ENCODE results near the gene IRAK1. TPM values are rescaled to one million over a fixed set of nuclear protein-coding genes. Genes with fewer than 3 reads are reported as not detected.

The IRAK1 gene
- total RNA-seq, 1 donor from 2014 or later = 150 TPM

DNA sequence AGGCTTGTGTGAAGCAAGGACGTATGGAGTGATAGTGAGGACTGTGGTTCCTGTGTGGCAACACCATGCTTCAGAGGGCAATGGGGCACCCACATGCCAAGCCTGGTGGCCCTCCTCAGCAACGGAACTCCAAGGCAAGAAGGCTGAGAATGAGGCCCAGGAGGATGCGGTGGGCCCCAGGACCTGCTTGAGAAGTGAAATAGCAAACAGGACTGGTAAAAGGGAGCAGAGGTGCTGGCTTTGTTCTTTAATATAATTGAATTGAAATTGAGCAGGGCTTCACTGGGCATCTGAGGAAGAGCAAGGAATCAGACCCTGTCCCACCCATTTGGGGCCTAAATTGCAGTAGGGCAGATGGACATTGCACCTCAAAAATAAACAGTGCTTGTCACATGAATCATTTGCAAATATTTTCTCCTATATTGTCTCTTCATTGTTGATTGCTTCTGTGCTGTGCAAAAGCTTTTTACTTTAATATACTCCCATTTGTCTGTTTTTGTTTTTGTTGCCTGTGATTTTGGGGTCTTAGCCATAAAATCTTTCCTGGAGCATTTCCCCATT lies 44.9 kb downstream of the IRAK1 start:
- DNase-seq (ENCODE audit: low spot score) = no peak
- Mint-ChIP-seq H3K9me3 (no peaks in the 10 kb centered on the region), H3K27ac (peak overlapping the region; percentile 95), H3K36me3 (ENCODE audit: low read depth) (peaks cover 9% of the 10 kb centered on the region), H3K4me3 (ENCODE audit: low read depth) (peak overlapping the region; percentile 85), H3K27me3 (ENCODE audit: low read depth) (no peaks in the 10 kb centered on the region), H3K4me1 (ENCODE audit: low read depth) (peaks cover 16% of the 10 kb centered on the region)
- intact Hi-C loops (cut with micrococcal nuclease) = loop anchor here (5.0 kb wide), 3 partner anchors 47 to 402 kb away; partner anchors contain the start of genes EMD and MECP2

DNA sequence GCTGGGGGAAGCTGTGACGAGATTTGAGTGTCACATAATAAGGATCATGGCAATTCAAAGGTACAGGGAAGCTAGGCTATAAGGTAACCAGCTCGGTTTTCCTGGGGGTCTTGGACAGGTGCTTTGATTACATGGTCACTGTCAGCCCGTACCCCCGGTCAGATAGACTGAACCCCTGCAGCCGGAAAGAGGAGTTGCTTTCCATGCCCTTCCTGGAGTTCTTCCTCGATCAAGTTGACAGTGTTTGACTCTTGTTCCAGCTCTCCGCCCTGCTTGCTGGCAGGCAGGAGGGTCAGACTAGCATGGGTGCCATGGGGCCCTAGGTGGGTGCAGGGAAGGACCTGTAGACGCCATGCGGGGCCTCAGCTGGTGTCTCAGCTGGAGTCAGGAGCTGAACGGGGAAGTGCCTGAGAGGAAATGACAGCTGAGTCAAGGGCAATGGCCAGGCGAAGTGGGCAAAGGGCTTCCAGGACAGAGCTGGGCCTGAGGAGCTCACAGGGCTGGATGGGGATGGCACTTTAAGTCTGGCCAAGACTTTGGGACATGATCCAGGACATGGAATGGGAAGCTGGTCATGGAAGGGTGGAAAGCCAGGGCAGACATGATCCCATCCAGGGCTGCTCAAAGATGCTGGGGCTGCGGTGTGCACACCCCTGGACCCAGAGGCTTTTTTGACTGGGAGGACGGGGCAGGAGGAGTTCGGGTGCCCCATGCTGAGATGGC lies 45.5 kb downstream of the IRAK1 start:
- H3K4me1 Mint-ChIP-seq (ENCODE audit: low read depth) = peaks cover 19% of the 10 kb centered on the region
- no peak for DNase-seq (ENCODE audit: low spot score)
- peak overlapping the region; percentile 85 for H3K4me3 Mint-ChIP-seq (ENCODE audit: low read depth)
- intact Hi-C loops (cut with micrococcal nuclease) = loop anchor here (5.0 kb wide), 3 partner anchors 48 to 403 kb away; partner anchors contain the start of genes EMD and MECP2
- H3K36me3 Mint-ChIP-seq (ENCODE audit: low read depth) = peaks cover 15% of the 10 kb centered on the region
- peak overlapping the region; percentile 95 for H3K27ac Mint-ChIP-seq
- H3K9me3 Mint-ChIP-seq = no peaks in the 10 kb centered on the region
- H3K27me3 Mint-ChIP-seq (ENCODE audit: low read depth) = no peaks in the 10 kb centered on the region

- intact Hi-C loops (cut with micrococcal nuclease) = loop anchor here (5.0 kb wide), 3 partner anchors 49 to 404 kb away; partner anchors contain the start of genes EMD and MECP2
- no peak for DNase-seq (ENCODE audit: low spot score)
- Mint-ChIP-seq H3K36me3 (ENCODE audit: low read depth) (peaks cover 22% of the 10 kb centered on the region), H3K4me1 (ENCODE audit: low read depth) (peaks cover 20% of the 10 kb centered on the region), H3K27ac (peak overlapping the region; percentile 95), H3K9me3 (no peaks in the 10 kb centered on the region), H3K27me3 (ENCODE audit: low read depth) (no peaks in the 10 kb centered on the region), H3K4me3 (ENCODE audit: low read depth) (peak overlapping the region; percentile 85)
Observed at GRCh38 chrX:153973127-153974002, 46.3 kb downstream of the IRAK1 start.

DNA sequence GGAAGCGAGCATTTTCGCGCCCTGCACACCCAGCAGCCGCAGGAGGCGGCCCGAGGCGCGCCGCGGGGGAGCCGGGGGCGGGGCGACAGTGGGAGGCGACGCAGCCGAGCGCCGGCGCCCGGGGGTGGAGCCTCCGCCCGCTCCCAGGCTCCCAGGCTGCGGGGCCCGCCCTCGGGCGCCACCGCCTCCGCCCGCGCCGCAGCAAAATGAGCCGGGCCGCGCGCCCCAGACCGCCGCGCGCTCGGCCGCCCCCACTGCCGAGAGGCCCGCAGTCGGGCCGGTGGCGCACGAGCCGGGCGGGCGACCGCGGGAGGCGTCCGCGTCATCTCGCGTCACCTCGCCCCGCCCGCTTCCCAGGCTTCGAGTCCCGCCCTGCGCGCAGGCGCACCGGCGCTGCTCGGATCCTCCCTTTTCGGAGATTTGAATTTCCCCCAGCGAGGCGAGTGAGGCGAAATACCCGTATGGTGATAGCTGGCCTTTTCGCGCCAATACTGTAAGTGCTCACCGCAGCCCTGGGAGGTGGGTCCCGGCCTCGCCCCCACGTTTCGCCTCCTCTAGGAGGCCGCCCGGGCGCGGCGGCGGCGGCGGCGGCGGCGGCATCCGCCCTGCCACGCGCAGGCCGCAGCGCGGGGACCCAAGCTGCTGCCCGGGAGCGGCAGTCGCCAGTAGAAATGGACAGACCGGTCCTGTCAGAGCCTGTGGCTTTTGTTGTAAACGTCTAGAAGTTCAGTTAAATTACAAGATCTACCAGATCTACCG lies 47.2 kb downstream of the IRAK1 start, which contains the start of gene TMEM187:
TMEM187 (plus strand) TSS at position 387 of the 759 bp plus-strand sequence. CDS start 9,309 bp downstream, outside the sequence.
- intact Hi-C loops (cut with micrococcal nuclease) = loop anchor here (5.0 kb wide), 3 partner anchors 50 to 405 kb away; partner anchors contain the start of genes EMD and MECP2
- Mint-ChIP-seq H3K27me3 (ENCODE audit: low read depth) (no peaks in the 10 kb centered on the region), H3K27ac (peak within 1 kb of the TSS; percentile 100), H3K9me3 (no peaks in the 10 kb centered on the region), H3K4me1 (ENCODE audit: low read depth) (peaks cover 27% of the 10 kb centered on the region), H3K4me3 (ENCODE audit: low read depth) (peak within 1 kb of the TSS; percentile 100), H3K36me3 (ENCODE audit: low read depth) (peaks cover 31% of the 10 kb centered on the region)
- peak; percentile 86 for DNase-seq (ENCODE audit: low spot score)

- H3K9me3 Mint-ChIP-seq = no peaks in the 10 kb centered on the region
- peaks cover 33% of the 10 kb centered on the region for H3K4me1 Mint-ChIP-seq (ENCODE audit: low read depth)
Observed at GRCh38 chrX:153971450-153972367, 48.0 kb downstream of the IRAK1 start, which contains the start of gene HCFC1. Gene HCFC1 (minus strand): TSS chrX:153971818. CDS start chrX:153970840, 978 bp downstream.

GRCh38 chrX:153971124-153971449 lies 48.6 kb downstream of the IRAK1 start:
- Mint-ChIP-seq H3K4me3 (ENCODE audit: low read depth) (peak overlapping the region; percentile 100), H3K36me3 (ENCODE audit: low read depth) (peaks cover 40% of the 10 kb centered on the region), H3K27me3 (ENCODE audit: low read depth) (no peaks in the 10 kb centered on the region), H3K27ac (peak overlapping the region; percentile 100), H3K9me3 (no peaks in the 10 kb centered on the region), H3K4me1 (ENCODE audit: low read depth) (peaks cover 38% of the 10 kb centered on the region)
- DNase-seq (ENCODE audit: low spot score) = peak; percentile 84
- intact Hi-C loops (cut with micrococcal nuclease) = loop anchor here (1.0 to 5.0 kb wide), 5 partner anchors 43 to 406 kb away; partner anchors contain the start of genes ABCD1, BCAP31, EMD and MECP2

More at GRCh38 chrX:153971450-153972367, 48.0 kb downstream of the IRAK1 start, which contains the start of gene HCFC1:
- peak; percentile 87 for DNase-seq (ENCODE audit: low spot score)
- Mint-ChIP-seq H3K27ac (peak within 1 kb of the TSS; percentile 100), H3K27me3 (ENCODE audit: low read depth) (no peaks in the 10 kb centered on the region), H3K36me3 (ENCODE audit: low read depth) (peaks cover 39% of the 10 kb centered on the region), H3K4me3 (ENCODE audit: low read depth) (peak within 1 kb of the TSS; percentile 100)
- intact Hi-C loops (cut with micrococcal nuclease) = loop anchor here (1.0 to 5.0 kb wide), 5 partner anchors 43 to 406 kb away; partner anchors contain the start of genes ABCD1, BCAP31, EMD and MECP2

GRCh38 chrX:153970357-153971123 lies 49.2 kb downstream of the IRAK1 start:
- Mint-ChIP-seq H3K4me3 (ENCODE audit: low read depth) (peak overlapping the region; percentile 100), H3K27me3 (ENCODE audit: low read depth) (no peaks in the 10 kb centered on the region), H3K9me3 (no peaks in the 10 kb centered on the region), H3K27ac (peak overlapping the region; percentile 100), H3K36me3 (ENCODE audit: low read depth) (peaks cover 40% of the 10 kb centered on the region), H3K4me1 (ENCODE audit: low read depth) (peaks cover 38% of the 10 kb centered on the region)
- DNase-seq (ENCODE audit: low spot score) = no peak
- intact Hi-C loops (cut with micrococcal nuclease) = loop anchor here (1.0 to 5.0 kb wide), 5 partner anchors 42 to 407 kb away; partner anchors contain the start of genes ABCD1, BCAP31, EMD and MECP2

- Mint-ChIP-seq H3K9me3 (no peaks in the 10 kb centered on the region), H3K36me3 (ENCODE audit: low read depth) (peaks cover 43% of the 10 kb centered on the region), H3K4me3 (ENCODE audit: low read depth) (peak overlapping the region; percentile 100), H3K4me1 (ENCODE audit: low read depth) (peaks cover 36% of the 10 kb centered on the region), H3K27ac (peak overlapping the region; percentile 79), H3K27me3 (ENCODE audit: low read depth) (no peaks in the 10 kb centered on the region)
- DNase-seq (ENCODE audit: low spot score) = no peak
- intact Hi-C loops (cut with micrococcal nuclease) = loop anchor here (5.0 kb wide), 3 partner anchors 52 to 407 kb away; partner anchors contain the start of genes EMD and MECP2
Observed at GRCh38 chrX:153969904-153970356, 49.8 kb downstream of the IRAK1 start.

DNA sequence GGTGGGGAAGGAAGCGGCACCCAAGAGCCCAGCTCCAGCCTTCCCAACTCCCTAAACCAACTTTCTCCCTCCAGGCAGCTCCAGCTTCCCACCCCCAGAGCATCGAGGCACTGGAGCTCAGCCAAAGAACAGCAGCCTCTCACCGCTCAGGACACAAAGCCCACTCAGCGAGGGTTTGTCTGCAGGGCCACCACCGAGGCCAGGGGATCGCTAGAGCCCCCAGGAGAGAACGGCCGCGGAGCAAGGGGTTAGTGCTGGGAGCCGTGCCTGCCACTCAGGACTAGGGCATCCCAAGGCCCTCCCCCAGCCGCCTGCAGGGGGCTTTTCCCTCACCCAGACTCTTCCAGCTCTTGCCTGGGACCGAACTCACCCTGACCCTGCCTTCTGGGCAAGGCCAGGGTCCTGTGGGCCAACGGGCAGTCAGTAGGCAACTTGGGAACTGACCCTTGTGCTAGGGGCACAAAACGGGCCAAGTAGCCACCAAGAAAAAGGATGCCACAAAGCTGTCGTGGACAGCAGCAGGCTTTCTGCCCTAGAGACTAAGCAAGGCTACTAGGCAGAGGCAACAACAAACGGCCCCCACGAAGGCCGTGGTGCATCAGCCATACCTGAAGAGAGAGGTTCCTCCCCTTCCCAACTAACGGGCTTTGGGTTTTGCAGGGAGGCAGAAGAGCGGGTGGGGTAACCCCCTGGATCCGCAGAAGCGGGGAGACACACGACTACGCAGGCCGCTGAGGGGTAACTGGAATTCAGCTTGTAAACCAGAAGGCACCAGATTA lies 50.4 kb downstream of the IRAK1 start:
- H3K4me3 Mint-ChIP-seq (ENCODE audit: low read depth) = peak overlapping the region; percentile 100
- intact Hi-C loops (cut with micrococcal nuclease) = no loop called here
- H3K36me3 Mint-ChIP-seq (ENCODE audit: low read depth) = peaks cover 46% of the 10 kb centered on the region
- H3K9me3 Mint-ChIP-seq = no peaks in the 10 kb centered on the region
- H3K27me3 Mint-ChIP-seq (ENCODE audit: low read depth) = no peaks in the 10 kb centered on the region
- H3K27ac Mint-ChIP-seq = peak overlapping the region; percentile 79
- peaks cover 30% of the 10 kb centered on the region for H3K4me1 Mint-ChIP-seq (ENCODE audit: low read depth)
- no peak for DNase-seq (ENCODE audit: low spot score)

DNA sequence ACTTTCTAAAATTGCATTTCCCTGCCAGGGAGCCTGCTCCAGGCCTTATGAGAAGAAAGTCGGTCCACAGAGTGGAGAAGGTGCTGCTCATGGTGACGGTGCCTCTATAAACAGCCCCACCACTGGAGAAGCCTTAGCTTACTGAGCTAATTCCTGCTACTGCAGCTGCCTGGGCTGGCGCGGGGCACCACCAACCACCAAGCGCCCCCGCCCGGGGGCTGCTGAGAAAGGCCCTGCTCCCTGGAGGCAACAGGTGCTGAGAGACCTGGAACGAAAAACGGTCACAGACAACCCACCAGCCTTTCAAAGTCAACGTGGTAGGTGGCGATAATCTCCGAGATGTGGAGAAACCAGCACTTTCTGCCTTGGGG lies 51.0 kb downstream of the IRAK1 start:
- H3K36me3 Mint-ChIP-seq (ENCODE audit: low read depth) = peaks cover 46% of the 10 kb centered on the region
- intact Hi-C loops (cut with micrococcal nuclease) = no loop called here
- no peaks in the 10 kb centered on the region for H3K27me3 Mint-ChIP-seq (ENCODE audit: low read depth)
- H3K27ac Mint-ChIP-seq = peak overlapping the region; percentile 46
- peak overlapping the region; percentile 100 for H3K4me3 Mint-ChIP-seq (ENCODE audit: low read depth)
- peaks cover 27% of the 10 kb centered on the region for H3K4me1 Mint-ChIP-seq (ENCODE audit: low read depth)
- H3K9me3 Mint-ChIP-seq = no peaks in the 10 kb centered on the region
- no peak for DNase-seq (ENCODE audit: low spot score)

Data from activated T-helper 2 cell treated with anti-CD3 and anti-CD28 coated beads, Interferon-gamma antibody, Interleukin-2, Interleukin-4, amounts not matched to agents 10 μg/mL and 5 μg/mL and 100 μg/mL, durations not matched to agents 14 hours and 24 hours and 36 hours (primary cell).